OCI-M2 (cell line): ENCODE measurements around the gene FKBP5.
"Not testable (repeated sequence)": the region's sequence is repeated elsewhere in the genome, so short reads cannot be mapped to it uniquely, and the experiment has no call there.

Experiments used
- DNase-seq: peaks from one replicate; lab custom pipeline; 2025; ENCODE audit not compliant: unreplicated experiment; lab: John Stamatoyannopoulos, UW

The FKBP5 gene

GRCh38 chr6:35691027-35691824, 2.5 kb upstream of the FKBP5 start:
- DNase-seq: no peak

DNA sequence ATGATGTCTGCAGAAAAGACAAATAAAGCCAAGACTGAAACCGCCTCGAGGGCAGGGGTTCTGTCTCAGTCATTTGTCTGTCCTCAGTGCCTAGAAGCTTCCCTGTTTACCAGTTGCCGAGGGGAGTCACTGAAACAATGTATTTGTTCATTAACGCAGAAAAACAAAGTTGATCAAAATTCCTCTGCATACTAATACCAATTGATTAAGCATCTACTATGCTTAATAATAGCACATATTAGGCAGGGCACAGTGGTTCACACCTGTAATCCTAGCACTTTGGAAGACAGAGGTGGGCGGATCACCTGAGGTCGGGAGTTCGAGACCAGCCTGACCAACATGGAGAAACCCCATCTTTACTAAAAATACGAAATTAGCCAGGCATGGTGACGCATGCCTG, 1.8 kb upstream of the FKBP5 start:
- no peak for DNase-seq

GRCh38 chr6:35690006-35690405, 1.3 kb upstream of the FKBP5 start:
- not testable (repeated sequence) for DNase-seq

DNA sequence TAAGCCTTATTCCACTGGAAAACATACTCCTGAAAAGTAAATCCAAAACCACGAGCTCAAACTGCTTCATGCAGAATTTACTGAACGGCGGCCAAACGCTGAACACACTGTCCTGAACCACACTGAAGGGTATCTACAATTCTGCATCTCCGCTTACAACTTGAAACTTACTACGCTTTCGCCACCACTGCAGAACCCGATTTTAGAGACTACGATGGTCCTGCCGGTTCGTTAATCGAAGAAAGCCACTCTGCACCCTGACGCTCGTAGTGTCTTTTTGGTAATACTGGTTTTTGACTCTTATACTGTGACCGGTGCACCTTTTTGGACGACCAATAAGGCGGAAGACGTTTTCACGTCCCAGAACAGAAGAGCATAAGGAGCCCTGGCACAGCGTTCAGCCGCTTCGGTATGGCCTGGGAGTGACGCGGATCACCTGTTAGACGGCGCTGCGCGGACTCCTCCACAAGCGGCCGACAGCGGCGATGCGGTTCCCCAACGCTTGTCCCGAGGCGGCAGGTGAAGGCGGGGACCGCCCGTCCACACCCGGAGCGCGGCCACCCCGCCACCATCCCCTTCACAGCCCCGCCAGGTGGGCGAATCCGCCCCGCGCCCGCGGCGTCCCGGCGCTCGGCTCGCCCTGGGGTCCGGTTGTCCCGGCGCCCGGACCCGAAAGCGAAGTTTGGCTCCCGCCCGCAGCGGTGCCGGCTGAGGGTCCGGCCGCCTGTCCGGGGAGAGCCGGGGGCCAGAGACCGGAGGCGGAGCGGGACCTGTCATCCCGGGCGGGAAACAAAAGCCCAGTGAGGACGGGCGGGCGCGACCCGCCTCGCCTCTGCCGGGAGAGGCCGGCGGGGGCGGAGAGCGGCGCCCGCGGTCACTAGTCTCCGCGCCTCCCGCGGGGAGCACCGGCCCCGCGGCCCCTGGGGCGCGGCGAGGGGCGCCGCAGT, 784 bp downstream of the FKBP5 start:
- DNase-seq: no peak

DNA sequence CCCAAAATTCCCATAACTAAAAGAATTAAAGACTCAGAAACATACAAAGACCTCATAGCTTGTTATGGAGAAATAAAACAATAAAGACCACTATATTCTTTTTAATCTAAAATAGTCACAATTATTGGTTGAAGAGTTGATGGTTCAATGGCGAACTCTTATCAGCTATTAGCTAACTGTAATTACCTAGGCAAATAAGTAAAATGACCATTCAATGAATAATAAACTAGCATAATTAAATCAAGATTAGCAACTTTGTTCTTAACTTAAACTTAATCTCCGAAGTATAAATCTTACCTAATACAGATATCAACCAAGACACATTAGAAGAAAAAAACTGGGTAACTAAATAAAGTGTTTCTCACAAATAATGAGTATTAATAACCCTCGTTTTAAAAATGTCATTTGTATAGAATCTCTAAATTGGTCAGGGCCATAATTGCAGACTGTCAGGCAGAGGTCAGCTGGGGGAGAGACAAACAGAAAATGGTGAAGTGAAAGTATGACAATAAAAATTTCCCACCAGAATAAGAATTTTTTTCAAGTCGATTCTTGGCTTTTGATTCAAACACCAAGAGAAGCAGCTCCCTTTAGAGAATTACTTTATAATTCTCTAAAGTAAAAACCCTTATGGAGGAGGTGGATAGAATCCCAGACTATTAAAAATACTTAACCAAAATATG, 1.7 kb downstream of the FKBP5 start:
- no peak for DNase-seq

DNA sequence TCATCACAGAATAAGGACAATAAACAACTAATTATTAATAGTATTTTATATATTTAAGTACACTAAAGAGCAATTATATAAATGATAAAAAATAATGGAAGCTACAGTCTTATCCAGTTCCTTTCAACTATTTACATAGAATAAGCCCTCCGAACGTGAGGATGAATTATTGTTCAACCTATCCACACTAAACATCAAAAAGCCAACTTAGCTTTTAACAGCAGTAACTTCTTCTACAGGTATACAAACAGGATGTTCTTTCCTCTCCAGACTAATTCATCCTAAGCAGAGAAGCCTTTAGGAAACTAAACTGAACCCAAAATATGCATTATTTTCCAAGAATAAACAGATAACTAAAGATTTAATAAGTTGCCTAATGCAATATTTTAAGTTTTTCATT, 2.3 kb downstream of the FKBP5 start:
- DNase-seq: no peak

DNA sequence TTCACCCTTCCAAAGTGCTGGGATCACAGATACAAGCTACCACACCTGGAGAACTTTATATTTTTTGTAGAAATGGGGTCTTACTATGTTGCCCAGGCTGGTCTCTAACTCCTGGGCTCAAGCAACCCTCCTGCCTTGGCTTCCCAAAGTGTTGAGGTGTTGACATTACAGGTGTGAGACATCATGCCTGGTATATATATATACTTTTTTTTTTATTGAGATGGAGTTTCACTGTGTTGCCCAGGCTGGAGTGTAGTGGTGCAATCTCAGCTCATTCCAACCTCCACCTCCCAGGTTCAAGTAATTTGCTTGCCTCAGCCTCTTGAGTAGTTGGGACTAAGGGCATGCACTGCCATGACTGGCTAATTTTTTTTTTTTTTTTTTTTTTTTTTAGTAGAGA, 5.4 kb downstream of the FKBP5 start:
- no peak for DNase-seq

DNA sequence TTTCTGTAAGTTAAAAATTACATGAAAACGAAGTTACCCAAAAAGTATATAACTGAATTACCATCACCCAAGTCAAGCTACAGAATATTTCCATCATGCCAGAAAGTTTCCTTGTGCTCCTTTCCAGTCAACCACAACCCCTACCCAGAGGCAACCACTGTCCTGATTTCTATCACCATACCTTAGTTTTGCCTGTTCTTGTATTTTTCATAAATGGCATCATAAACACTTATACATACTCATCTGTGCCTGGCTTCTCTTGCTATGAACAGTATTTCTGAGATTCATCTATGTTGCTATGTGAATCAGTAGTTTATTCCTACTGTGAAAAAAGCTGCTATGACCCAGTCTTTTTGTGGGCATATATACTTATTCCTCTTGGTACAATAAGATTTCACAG, 7.4 kb downstream of the FKBP5 start:
- no peak for DNase-seq

DNA sequence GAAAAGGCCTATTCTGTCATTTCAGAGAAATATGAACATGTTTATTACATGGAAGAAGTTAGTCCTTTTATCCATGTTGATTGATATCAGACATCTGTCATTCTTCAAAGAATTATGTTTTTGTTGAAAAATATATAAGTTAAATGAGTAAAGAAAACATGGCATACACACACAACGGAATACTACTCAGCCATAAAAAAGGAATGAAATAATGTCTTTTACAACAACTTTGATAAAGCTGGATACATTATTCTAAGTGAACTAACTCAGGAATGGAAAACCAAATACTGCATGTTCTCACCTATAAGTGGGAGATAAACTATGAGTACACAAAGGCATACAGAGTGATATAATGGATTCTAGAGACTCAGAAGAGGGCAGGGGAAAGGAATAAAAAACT, 9.3 kb downstream of the FKBP5 start:
- no peak for DNase-seq

DNA sequence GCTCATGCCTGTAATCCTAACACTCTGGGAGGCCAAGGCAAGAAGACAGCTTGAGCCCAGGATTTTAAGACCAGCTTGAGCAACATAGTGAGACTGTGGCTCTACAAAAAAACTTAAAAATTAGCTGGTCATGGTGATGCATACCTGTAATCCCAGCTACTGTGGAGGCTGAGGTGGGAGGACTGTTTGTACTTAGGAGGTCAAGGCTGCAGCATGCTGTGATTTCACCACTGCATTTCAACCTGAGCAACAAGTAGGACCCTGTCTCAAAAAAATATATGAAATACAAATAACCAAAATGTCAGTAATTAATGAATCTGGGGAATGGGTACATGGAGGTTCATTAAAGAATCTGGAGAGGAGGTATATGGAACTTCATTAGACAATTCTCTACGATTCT, 9.9 kb downstream of the FKBP5 start:
- no peak for DNase-seq

DNA sequence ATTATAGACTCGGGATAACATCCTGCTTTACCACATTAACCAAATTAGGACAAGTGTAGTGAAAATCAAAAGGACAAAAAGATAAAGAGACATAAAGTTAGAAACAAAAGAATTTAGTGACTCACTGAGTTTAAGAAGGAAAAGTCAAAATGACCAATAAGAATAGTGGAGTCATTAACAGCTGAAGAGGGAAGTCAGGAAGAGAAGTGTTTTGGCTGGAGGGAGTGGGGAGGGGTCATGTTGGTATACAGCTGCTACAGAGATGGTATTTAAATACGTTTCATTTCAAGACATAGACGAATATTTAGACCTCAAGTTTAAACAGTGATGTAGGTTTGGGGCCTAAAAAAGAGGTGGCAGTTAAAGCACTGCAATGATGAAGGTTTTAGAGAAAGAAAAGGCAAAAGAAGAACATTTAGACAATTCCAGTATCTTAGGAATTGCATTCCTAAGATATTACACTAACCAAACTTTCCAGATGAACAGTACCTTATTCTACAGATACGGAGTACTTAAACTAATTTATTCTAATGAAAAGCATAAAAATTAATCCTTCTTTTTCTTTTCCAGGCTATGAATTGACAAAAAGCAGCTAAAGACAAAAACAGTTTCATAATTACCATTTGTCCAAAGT, 10.6 kb downstream of the FKBP5 start:
- DNase-seq: no peak

DNA sequence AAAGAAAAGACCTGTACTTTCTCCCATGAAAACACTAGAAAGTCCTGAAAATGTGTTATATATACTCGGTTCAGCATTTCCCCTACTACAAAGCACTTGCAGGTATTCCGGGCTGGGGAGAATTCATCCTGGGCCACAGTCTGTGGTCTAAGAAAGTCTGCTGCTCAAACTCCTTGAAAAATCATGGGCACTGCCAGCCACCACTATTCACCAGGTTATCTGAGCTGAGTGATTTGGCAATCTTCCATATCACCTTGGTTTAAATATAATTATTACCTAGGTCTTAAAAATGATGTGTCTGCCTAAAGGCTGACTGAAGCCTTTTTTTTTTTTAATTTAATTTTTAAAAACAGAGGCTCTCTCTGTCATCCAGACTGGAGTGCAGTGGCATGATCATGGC, 11.3 kb downstream of the FKBP5 start:
- no peak for DNase-seq

- DNase-seq: no peak
Observed at GRCh38 chr6:35675871-35676459, 12.8 kb downstream of the FKBP5 start.

GRCh38 chr6:35674594-35674993, 14.1 kb downstream of the FKBP5 start:
- no peak for DNase-seq

DNA sequence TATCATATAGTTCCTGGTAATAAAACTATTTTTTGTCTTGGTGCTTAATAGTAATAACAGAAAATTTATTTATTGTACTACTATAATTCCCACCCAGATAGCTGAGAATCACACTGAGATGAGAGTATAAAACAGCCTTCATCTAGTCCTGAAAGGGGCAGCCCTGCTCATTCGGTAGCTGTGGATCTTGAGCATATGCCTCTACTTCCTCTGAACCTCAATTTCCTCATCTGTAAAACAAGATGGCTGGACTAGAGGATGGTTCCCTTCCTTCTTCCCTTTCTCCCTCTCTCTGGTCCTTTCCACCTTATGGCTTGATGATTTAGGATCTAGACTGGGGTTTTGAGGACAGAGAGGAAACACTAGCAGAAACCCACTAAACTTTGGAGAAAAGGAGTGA, 15.0 kb downstream of the FKBP5 start:
- no peak for DNase-seq

DNA sequence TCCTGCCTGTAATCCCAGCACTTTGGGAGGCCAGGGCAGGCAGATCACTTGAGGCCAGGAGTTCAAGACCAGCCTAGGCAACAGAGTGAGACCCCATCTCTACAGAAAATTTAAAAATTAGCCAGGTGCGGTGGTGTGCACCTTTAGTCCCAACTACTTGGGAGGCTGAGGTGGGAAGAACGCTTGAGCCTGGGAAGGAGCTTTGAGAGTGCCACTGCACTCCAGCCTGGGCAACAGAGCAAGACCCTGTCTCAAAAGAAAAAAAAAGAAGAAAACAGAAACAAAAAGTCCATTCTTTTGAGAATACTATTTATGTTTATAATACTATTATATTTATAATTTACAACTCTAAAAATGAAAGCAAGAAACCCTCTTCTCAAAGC, 15.4 kb downstream of the FKBP5 start:
- not testable (repeated sequence) for DNase-seq

DNA sequence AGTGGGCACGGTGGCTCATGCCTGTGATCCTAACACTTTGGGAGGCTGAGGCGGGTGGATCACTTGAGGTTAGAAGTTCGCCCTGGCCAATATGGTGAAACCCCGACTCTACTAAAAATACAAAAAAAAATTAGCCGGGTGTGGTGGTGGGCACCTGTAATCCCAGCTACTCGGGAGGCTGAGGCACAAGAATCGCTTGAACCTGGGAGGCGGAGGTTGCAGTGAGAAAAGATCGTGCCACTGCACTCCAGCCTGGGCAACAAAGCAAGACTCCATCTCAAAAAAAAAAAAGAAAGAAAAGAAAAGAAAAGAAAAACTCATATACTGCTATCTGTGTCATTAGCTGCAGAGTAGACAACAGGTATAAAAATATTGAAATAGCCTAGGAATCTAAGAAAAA, 18.3 kb downstream of the FKBP5 start:
- DNase-seq: not testable (repeated sequence)

DNA sequence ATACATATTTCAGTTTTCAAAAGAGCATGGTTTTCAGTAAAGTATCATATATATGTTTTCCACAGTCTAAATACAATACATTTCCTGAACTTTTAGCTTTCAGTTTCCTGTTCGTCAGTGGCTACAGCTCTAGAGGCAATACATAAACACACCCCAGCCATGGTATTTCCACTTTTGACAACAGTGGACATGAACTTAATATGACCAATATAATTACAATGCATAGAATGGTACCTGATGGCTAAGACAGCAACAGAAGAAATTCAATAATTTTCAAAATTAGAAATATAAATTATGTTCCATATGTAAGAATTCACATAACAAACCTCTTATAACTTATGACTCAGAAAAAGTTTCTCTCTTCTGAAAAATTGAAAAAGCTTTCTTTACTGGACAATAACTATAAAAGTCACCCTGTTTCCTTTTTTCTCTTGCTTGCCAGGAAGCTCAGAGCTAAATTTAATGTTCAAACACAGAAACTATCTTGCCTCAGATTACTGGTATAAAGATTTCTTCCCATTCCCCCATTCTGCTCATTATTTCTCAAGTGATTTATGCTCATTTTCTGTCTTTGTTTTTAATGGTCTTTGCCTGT, 19.2 kb downstream of the FKBP5 start:
- no peak for DNase-seq

GRCh38 chr6:35668744-35669450, 19.8 kb downstream of the FKBP5 start:
- DNase-seq: no peak

- no peak for DNase-seq
Observed at GRCh38 chr6:35668096-35668495, 20.6 kb downstream of the FKBP5 start.
